Suppressor macrophage (primary cell): Measurements from ENCODE around the gene PDLIM5.

ENCODE experiments used
- DNase-seq, 4 experiments: peaks; one replicate each; pipeline ENCODE4 v3.0.0-alpha.2; 2020 to 2022

PDLIM5 gene

DNA sequence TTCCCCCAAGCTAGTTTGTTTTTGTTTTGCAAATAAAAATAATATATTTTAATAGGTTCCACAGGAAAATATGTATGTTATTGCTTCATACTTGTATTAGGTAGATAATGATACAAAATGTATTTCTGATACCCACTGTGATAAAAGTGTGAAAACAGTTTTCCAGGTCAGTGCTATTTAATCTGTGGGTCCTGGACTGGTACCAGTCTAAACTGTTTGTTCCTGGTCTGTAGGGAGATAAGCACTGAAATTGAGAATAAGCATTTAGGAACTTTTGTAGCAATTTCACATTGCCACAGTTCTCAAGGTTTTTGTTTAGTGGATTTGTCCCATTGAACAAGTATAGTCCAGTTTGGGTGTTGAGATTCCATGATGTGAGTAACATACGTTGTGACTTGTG is 110.5 kb downstream of the PDLIM5 start:
- no peak for DNase-seq

DNA sequence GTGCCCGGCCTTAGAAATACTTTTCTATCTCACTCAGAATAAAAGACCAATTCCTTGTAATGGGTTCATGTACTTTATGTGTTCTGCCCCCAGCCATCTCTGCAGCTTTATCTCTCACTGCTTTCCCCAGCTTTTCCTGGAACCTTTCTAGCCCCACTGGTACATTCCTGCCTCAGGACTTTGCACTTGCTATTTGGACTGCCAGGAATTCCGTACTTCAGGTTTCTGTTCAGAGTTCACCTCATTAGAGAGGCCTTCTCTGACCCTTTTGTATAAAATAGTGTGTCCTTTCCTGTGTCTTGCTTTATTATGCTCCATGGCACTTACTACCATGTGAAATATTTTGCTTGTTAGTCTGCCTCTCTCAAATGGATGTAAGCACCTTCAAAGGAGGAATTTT is 112.5 kb downstream of the PDLIM5 start:
- no peak for DNase-seq

DNA sequence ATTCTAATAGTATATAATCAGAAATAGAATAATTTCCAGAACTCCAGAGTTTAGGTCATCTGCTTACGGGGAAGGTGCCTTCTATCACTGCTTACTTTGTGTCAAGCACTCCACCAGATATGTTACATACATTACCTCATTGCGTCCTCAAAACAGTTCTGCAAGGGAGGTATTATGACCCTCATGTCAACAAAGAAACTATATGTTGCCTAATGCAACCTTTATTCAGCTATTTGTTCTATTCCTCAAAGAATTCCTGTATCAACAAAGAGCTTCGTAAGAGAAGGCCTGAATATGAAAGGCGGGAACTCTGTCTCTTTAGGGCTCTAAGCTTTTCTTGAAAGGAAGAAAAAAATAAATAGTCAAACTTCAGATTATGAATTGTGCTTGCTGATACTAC is 114.7 kb downstream of the PDLIM5 start:
- DNase-seq: no peak

- no peak for DNase-seq
These were observed 116.1 kb downstream of the PDLIM5 start for GRCh38 chr4:94567811-94568210.

GRCh38 chr4:94570558-94570957 is 118.8 kb downstream of the PDLIM5 start:
- peak in 1 of 4 experiments; percentile 3 for DNase-seq

DNA sequence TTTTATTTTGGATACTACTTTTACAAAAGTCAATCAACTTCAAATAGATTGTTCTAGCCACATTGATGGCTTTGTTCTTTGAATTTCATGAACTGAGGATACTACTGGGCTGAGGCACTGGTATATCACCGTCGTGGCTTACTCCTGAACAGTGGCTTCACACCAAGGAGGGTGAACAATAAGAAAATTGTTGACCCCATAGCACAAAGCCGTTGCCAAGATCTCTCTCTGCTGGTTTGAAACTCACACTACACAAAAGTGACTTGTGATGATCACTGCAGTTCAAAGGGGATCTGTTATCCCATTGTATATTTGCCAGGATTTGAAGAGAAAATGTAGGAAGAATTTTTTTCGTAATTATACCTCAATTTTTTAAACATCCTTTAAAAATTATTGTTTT is 119.6 kb downstream of the PDLIM5 start:
- DNase-seq: no peak

DNA sequence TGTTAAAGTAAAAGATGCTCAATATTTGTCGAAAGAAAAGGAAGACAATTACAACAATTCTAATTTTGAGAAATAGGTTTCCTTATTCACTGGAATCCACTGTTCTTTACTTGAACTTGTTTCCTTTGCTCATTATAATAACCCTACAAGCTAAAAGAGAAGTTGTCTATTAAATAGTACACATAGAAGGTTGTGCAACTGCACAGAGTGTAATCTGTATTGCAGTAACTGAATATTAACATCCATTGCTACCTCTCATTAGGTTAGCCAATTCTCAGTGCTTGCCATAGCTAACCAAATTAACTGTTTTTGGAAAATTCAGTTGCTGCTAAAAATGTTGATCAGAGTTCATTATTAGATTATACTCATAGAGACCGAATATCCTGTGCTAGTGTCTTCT is 120.0 kb downstream of the PDLIM5 start:
- DNase-seq: peak in 2 of 4 experiments; percentile 35 to 40

DNA sequence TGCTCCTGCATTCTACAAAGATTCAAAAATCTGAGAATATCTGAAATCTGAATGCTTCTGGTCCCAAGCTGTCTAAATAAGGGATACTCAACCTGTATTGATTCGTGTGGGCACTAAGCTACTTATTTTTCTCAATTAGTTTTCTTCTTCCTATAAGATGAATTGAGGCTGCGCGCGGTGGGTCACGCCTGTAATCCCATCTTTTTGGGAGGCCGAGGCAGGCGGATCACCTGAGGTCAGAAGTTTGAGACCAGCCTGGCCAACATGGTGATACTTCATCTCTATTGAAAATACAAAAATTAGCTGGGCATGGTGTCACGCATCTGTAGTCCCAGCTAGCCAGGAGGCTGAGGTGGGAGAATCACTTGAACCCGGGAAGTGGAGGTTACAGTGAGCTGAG is 122.3 kb downstream of the PDLIM5 start:
- no peak for DNase-seq

GRCh38 chr4:94574616-94575015 is 122.9 kb downstream of the PDLIM5 start:
- DNase-seq: no peak

DNA sequence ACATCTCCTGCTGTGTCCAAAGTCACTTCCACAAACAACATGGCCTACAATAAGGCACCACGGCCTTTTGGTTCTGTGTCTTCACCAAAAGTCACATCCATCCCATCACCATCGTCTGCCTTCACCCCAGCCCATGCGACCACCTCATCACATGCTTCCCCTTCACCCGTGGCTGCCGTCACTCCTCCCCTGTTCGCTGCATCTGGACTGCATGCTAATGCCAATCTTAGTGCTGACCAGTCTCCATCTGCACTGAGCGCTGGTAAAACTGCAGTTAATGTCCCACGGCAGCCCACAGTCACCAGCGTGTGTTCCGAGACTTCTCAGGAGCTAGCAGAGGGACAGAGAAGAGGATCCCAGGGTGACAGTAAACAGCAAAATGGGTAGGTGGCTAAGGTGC is 123.9 kb downstream of the PDLIM5 start:
- no peak for DNase-seq

GRCh38 chr4:94576210-94576609 is 124.5 kb downstream of the PDLIM5 start:
- DNase-seq: peak in 1 of 4 experiments; percentile 17

DNA sequence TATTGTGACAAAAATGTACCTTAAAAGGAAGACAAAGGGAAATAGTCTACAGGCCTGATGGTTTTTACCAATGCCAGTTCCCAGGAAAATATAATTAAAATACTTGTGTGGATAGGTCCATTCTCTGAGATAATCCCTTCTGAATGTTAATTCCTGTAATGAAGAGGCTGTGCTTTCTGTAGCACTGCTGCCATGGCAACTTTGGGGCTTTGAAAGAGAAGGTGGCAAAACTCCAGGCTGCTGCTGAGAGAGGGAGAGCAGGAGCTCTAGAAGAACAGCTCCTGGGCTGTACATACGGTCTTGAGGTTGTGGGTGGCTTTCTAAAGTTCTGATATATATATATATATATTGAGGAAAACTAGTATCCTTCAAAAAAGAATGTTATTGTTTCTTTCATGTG is 125.4 kb downstream of the PDLIM5 start:
- DNase-seq: no peak

DNA sequence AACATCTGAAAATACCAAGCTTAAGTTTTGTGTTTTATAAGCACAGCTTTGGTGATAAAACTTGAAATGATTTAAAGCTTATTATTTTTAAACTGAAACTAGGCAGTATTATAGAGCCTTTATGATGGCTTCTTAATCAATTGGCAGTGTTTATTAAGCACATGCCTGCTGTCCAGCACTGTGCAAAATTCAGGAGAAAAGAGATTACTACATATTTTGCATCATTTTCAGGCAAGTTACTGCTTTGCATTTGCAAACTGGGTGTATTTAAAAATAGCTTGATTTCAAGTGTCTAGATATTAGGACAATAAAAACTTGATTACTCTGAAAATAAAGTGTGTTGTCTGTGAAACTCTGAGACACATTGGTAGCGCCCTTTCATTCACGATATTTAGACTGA is 126.5 kb downstream of the PDLIM5 start:
- no peak for DNase-seq

- DNase-seq: no peak
These were observed 130.0 kb downstream of the PDLIM5 start for GRCh38 chr4:94581766-94582165.

DNA sequence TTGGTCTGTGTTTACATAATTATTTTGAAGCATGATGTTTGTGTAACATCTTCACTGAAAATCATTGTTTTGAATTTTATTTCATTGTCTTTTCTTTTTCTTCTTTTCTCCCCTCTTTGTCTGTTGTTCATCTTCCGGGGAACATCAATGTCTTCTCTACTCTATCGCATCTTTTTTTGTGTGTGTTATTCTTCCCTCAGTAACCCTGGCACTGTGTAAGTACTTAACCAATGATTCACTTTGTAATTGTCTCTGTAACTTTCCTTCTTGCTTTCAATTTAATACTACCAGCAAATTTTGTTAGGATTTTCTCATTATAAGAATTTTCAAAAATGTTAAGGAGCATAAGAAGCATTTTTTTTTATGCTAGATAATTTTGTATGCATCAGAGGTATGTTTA is 130.8 kb downstream of the PDLIM5 start:
- no peak for DNase-seq

DNA sequence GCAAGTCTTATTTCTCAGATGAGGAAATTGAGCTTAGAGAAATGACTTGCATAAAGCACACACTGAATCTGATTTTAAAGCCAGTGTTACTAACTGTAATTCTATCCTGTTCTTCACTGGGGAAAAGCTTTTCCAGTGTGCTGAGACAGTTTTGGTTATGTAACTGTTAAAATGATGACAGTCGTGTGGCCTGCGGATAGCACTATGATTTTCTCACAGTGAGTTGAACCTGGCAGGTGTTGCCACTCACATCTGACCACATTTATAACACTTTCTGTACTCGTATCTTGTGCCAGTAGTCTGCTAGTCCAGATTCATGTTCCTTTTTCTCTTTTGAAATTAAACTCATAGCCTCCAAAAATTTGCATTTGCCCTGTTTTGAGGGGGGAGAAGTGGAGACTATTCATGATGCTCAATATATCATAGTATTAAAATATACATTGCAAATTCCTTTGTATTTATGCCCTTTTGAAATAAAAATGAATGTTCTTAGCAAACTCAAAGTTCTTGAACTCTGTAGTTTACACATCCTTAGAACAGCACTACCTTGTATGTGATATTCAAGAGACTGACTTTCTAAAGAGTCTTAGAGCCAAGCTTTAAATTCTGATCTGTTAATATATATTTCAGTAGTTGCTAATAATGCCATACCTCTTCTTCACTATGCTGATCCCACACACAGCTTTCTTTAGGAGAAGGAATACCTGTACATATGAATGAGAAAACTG is 132.3 kb downstream of the PDLIM5 start:
- DNase-seq: no peak

DNA sequence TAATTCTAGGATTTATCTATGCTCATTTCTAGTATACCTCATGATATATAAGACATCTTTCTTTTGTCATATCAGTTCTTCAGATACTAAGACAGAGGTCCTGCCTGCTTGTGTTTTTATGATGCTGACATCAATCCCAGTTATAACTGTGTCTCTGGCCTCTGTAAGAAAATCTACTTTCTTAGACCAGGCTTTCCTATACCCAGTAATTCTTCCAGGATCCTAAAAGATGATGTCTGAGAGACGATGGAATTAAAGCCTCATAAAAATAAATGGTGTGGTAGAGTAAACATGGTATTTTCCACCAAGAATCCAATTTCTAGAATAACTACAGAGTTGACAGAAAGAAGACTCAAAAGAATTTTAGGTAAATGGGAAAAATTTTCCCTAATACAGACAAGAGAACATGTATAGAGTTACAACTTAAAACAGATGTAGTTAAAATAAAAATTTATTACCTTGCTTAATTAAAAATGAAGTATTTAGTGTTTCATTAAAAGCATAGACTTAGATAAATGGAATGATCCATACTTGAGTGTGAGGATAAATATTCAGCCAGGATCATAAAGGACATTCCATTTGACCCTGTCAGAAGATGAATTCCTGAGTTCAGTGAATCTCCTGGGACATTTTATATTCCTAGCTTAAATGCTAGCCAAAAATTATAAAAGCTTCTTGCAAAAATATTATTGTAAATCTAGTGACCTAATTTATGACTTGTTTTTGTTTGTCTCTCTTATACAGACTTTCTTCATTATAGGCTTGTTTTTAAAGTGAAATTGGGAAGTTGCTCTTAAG is 137.4 kb downstream of the PDLIM5 start:
- DNase-seq: no peak

DNA sequence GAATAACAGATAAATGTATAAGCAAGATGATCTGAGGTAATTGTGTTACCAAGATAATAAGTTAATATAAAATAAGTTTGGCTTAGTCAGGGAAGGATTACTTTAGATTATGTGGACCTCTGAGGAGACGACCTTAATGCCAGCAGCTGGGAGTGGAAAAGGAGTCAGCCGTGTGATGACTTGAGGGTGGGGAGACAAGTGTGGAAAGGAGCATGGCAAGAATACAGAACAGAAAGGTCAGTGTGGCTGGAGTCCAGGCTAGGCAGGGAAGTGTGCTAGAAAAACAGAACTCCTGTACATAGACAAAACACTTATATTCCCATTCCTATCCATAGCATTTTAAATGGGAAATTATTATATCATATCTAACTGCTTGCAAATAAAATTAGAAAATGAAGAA is 138.8 kb downstream of the PDLIM5 start:
- DNase-seq: no peak

GRCh38 chr4:94591289-94591688 is 139.5 kb downstream of the PDLIM5 start:
- no peak for DNase-seq

DNA sequence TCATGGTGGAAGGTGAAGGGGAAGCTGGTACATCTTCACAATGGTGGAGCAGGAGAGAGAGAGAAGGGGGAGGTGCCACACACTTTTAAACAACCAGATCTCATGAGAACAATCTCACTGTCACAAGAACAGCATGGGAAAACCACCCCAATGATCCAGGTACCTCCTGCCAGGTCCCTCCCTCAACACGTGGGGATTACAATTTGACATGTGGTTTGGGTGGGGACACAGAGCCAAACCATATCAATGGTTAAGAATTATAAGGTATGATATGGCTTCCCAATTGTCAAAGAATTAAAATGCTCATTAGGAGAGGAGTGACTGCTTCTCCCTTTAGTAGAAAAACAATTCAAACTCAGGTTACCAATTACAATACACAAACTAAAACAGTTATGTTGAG is 143.3 kb downstream of the PDLIM5 start:
- no peak for DNase-seq

DNA sequence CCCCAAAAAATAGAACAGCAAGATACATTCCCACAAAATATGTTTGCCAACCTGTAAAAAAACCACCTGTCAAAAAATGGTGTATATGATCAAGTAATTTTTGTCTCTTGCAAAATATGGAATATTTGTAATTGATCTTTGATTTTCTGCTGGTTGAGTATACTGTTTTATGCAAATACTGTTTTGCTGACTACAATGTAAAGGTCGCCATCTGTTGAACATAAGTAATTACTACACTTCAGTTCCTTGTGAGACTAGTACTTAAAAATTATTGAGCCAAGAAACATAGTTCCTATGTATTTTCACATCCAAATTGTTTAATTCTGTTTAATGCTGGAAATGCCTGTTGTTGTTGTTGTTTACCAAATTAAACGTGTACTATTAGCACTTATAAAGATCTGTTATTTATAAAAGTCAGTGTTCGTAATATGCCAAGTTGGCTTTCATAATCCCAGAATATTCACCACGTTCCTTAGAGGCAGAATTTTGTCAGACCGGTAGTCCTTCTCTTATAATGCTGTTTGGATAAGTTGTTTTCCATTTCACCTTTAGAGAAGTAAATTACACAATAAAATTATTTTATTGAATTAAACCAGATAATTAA is 144.2 kb downstream of the PDLIM5 start:
- peak in 3 of 4 experiments; percentile 17 to 72 (median 63) for DNase-seq

DNA sequence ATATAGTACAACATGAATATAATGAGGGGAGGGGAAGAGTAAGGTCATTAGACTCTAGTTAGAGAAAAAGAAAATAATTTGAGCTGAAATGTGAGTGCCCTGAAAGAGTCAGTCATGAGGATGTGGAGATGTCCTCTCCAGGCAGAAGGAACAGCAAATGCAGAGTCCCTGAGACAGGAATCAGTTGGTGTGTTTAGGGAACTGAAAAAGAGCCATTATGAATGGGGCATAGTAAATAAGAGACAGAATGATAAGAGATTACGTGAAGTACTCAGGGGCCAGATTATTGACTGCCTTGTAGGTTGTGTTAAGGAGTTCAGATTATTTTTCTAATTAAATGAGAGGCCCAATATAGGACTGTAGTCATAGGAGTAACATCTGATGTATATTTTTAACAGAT is 147.0 kb downstream of the PDLIM5 start:
- DNase-seq: no peak

DNA sequence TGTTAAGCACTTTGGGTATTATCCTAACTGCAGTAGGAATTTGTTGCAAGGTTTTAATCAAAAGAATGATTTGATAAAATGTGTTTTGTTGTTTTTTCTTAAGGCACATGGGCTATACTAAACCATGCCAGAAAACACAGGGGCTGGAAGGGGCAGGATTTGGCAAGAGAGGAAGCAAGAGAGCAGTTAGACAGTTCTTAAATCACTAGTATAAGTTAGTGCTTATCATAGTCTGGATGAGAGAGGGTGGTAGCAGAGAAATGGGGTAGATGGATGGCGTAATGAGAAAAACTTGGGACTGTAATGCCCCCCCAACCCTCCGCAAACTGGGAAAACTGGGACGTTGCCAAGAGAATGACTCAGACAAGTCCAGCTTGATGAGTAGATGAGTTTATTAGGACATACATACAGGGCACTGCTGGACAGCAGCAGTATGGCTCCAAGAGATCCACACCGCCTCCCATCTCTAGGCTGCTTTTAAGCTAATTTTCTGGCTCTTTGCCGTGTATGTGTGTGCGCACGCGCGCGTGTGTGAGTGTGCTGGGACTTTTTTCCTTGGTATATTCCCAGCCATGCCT is 151.5 kb downstream of the PDLIM5 start:
- DNase-seq: no peak
